ENCODE results near the gene CBR1. TPM values are rescaled to one million over a fixed set of nuclear protein-coding genes. Genes with fewer than 3 reads are reported as not detected.
A peak's percentile ranks its signal among the peaks of the same experiment; 100 is the strongest.

The CBR1 gene
- total and polyA plus RNA-seq, 2 of the 13 experiments (the other 11 are each of a cell fraction or from before 2014, with no cell fraction given): 33.7 to 38.7 TPM

DNA sequence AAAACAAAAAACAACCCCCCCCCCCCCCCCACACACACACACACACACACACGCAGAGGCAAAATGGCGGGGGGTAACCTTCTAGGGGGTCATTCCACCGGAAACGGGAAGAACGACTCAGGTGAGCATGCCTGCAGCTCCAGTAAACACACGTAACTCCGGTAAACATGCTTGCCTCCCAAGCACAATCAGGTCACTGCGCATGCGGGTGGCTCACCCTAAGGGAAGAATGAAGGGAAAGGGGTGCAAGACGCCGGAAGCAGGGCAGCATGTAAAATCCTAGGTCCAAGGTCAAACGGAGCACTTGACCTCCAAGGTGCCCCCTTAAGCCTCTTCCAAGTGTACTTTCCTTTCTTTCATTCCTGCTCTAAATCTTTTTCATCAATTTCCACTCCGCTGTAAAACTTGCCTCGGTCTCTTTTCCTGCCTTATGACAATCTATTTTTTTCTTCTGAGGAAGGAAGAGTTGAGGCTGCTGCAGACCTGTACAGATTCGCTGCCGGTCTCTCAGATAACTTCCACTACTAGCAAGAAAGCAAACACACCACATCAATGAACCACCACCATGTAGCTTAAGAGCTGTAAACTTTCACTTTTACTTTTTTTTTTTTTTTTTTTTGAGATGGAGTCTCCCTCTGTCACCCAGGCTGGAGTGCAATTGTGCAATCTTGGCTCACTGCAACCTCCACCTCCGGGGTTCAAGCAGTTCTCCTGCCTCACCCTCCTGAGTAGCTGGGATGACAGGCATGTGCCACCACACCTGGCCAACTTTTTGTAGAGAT is 44.0 kb downstream of the CBR1 start (continued):
- TF ChIP-seq, protein P1, sequence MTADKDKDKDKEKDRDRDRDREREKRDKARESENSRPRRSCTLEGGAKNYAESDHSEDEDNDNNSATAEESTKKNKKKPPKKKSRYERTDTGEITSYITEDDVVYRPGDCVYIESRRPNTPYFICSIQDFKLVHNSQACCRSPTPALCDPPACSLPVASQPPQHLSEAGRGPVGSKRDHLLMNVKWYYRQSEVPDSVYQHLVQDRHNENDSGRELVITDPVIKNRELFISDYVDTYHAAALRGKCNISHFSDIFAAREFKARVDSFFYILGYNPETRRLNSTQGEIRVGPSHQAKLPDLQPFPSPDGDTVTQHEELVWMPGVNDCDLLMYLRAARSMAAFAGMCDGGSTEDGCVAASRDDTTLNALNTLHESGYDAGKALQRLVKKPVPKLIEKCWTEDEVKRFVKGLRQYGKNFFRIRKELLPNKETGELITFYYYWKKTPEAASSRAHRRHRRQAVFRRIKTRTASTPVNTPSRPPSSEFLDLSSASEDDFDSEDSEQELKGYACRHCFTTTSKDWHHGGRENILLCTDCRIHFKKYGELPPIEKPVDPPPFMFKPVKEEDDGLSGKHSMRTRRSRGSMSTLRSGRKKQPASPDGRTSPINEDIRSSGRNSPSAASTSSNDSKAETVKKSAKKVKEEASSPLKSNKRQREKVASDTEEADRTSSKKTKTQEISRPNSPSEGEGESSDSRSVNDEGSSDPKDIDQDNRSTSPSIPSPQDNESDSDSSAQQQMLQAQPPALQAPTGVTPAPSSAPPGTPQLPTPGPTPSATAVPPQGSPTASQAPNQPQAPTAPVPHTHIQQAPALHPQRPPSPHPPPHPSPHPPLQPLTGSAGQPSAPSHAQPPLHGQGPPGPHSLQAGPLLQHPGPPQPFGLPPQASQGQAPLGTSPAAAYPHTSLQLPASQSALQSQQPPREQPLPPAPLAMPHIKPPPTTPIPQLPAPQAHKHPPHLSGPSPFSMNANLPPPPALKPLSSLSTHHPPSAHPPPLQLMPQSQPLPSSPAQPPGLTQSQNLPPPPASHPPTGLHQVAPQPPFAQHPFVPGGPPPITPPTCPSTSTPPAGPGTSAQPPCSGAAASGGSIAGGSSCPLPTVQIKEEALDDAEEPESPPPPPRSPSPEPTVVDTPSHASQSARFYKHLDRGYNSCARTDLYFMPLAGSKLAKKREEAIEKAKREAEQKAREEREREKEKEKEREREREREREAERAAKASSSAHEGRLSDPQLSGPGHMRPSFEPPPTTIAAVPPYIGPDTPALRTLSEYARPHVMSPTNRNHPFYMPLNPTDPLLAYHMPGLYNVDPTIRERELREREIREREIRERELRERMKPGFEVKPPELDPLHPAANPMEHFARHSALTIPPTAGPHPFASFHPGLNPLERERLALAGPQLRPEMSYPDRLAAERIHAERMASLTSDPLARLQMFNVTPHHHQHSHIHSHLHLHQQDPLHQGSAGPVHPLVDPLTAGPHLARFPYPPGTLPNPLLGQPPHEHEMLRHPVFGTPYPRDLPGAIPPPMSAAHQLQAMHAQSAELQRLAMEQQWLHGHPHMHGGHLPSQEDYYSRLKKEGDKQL (CRISPR knock-in tag; IDR thresholded peaks at IDR 0.05; ENCODE audit: low read depth): no peak
- TF ChIP-seq MYNN (CRISPR knock-in tag; IDR thresholded peaks at IDR 0.05; ENCODE audit: low read depth) (no peak), GABPB1 (CRISPR knock-in tag; IDR thresholded peaks at IDR 0.05) (peak; percentile 82), ZNF878 (CRISPR knock-in tag; IDR thresholded peaks at IDR 0.05) (no peak), RARA (CRISPR knock-in tag; IDR thresholded peaks at IDR 0.05) (peak; percentile 37; the same call in 1 of the 2 replicates), MIER3 (CRISPR knock-in tag; IDR thresholded peaks at IDR 0.05; ENCODE audit: borderline replicate concordance) (0 out of 2 replicates have a peak, but pooled peaks have one; percentile 12), POLR2A (IDR thresholded peaks at IDR 0.05; ENCODE audit: insufficient read depth in 1 of 2, low read depth in 2 of 2, low read length in 2 of 2) (peak in 1 of 2 experiments; percentile 60; a peak in 1 of 4 replicates), ADNP (CRISPR knock-in tag; IDR thresholded peaks at IDR 0.05) (no peak), MIER2 (CRISPR knock-in tag; IDR thresholded peaks at IDR 0.05) (no peak), ZSCAN31 (CRISPR knock-in tag; IDR thresholded peaks at IDR 0.05; ENCODE audit: low read depth) (no peak), JUND (CRISPR knock-in tag; IDR thresholded peaks at IDR 0.05) (no peak), RELA (CRISPR knock-in tag; IDR thresholded peaks at IDR 0.05) (no peak), MEF2D (CRISPR knock-in tag; IDR thresholded peaks at IDR 0.05) (no peak), MAZ (IDR thresholded peaks at IDR 0.05; ENCODE audit: borderline replicate concordance, low read depth, low read length) (no peak), MAZ (CRISPR knock-in tag; IDR thresholded peaks at IDR 0.05; ENCODE audit: low read depth) (no peak)
- TF ChIP-seq, protein P2, sequence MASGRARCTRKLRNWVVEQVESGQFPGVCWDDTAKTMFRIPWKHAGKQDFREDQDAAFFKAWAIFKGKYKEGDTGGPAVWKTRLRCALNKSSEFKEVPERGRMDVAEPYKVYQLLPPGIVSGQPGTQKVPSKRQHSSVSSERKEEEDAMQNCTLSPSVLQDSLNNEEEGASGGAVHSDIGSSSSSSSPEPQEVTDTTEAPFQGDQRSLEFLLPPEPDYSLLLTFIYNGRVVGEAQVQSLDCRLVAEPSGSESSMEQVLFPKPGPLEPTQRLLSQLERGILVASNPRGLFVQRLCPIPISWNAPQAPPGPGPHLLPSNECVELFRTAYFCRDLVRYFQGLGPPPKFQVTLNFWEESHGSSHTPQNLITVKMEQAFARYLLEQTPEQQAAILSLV (CRISPR knock-in tag; IDR thresholded peaks at IDR 0.05; ENCODE audit: borderline replicate concordance): no peak
- TF ChIP-seq, protein P3, sequence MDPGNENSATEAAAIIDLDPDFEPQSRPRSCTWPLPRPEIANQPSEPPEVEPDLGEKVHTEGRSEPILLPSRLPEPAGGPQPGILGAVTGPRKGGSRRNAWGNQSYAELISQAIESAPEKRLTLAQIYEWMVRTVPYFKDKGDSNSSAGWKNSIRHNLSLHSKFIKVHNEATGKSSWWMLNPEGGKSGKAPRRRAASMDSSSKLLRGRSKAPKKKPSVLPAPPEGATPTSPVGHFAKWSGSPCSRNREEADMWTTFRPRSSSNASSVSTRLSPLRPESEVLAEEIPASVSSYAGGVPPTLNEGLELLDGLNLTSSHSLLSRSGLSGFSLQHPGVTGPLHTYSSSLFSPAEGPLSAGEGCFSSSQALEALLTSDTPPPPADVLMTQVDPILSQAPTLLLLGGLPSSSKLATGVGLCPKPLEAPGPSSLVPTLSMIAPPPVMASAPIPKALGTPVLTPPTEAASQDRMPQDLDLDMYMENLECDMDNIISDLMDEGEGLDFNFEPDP (CRISPR knock-in tag; conservative IDR thresholded peaks at IDR 0.05): no peak
- TF ChIP-seq, protein P4, sequence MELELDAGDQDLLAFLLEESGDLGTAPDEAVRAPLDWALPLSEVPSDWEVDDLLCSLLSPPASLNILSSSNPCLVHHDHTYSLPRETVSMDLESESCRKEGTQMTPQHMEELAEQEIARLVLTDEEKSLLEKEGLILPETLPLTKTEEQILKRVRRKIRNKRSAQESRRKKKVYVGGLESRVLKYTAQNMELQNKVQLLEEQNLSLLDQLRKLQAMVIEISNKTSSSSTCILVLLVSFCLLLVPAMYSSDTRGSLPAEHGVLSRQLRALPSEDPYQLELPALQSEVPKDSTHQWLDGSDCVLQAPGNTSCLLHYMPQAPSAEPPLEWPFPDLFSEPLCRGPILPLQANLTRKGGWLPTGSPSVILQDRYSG (CRISPR knock-in tag; IDR thresholded peaks at IDR 0.05): no peak
- TF ChIP-seq, protein P5, sequence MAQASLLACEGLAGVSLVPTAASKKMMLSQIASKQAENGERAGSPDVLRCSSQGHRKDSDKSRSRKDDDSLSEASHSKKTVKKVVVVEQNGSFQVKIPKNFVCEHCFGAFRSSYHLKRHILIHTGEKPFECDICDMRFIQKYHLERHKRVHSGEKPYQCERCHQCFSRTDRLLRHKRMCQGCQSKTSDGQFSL (CRISPR knock-in tag; IDR thresholded peaks at IDR 0.05): 0 out of 2 replicates have a peak, but pooled peaks have one; percentile 23
